ENCODE results near the gene MIA2. TPM values are rescaled to one million over a fixed set of nuclear protein-coding genes. Genes with fewer than 3 reads are reported as not detected.
A peak's percentile ranks its signal among the peaks of the same experiment; 100 is the strongest.
"Not testable (repeated sequence)": the region's sequence is repeated elsewhere in the genome, so short reads cannot be mapped to it uniquely, and the experiment has no call there.

The MIA2 gene
- total RNA-seq, 2 experiments from 2014 or later, result 25.6 to 26.9 TPM

DNA sequence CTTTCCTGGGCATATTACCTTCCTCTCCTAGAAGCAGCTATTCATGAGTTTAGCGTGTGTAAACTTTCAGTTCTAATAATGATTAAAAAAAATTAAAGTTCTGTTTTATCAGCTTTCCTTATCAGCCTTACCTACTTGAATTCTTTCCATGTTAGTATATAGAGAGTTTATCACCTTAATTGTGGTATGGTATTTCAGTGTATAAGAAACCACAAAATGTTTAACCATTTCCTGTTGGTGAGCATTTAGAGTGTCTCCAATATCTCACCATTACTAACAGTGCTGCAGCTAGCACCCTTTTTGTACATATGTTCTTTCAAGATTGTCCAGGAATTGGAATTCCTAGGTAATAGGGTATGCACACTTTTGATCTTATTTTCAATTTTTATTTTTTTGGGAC lies 109.1 kb downstream of the MIA2 start:
- ATAC-seq (peak; percentile 84), DNase-seq (no peak)
- H3K4me1 Mint-ChIP-seq, result peaks cover 23% of the 10 kb centered on the region
- H3K27me3 Mint-ChIP-seq, result no peaks in the 10 kb centered on the region
- H3K4me3 Mint-ChIP-seq, result no peak overlapping the region
- CTCF ChIA-PET, result interaction anchor here (2.2 kb wide), 1 partner anchor 111 kb away, joined by 11 read pairs; no protein-coding TSS in a partner anchor
- H3K9me3 Mint-ChIP-seq (ENCODE audit: low read depth), result no peaks in the 10 kb centered on the region
- peak overlapping the region; percentile 2 for H3K27ac Mint-ChIP-seq
- H3K36me3 Mint-ChIP-seq, result peaks cover 31% of the 10 kb centered on the region

- peaks cover 23% of the 10 kb centered on the region for H3K4me1 Mint-ChIP-seq
- no peaks in the 10 kb centered on the region for H3K9me3 Mint-ChIP-seq (ENCODE audit: low read depth)
- no peaks in the 10 kb centered on the region for H3K27me3 Mint-ChIP-seq
- ATAC-seq (no peak), DNase-seq (no peak)
- H3K27ac Mint-ChIP-seq, result no peak overlapping the region
- H3K36me3 Mint-ChIP-seq, result peaks cover 29% of the 10 kb centered on the region
- no peak overlapping the region for H3K4me3 Mint-ChIP-seq
- CTCF ChIA-PET, result interaction anchor here (1.0 to 2.2 kb wide), 3 partner anchors 25 to 112 kb away, joined by 3 to 11 read pairs (median 3); no protein-coding TSS in a partner anchor
Observed at GRCh38 chr14:39343614-39344013, 109.9 kb downstream of the MIA2 start.

- Mint-ChIP-seq H3K36me3 (peaks cover 55% of the 10 kb centered on the region), H3K4me1 (peaks cover 5% of the 10 kb centered on the region), H3K27ac (no peak overlapping the region), H3K4me3 (no peak overlapping the region), H3K27me3 (no peaks in the 10 kb centered on the region), H3K9me3 (ENCODE audit: low read depth) (peaks cover 8% of the 10 kb centered on the region)
- no peak for ATAC-seq
- DNase-seq, result no peak
- CTCF ChIA-PET, result no interaction called here
Observed at GRCh38 chr14:39350866-39351265, 117.2 kb downstream of the MIA2 start.

DNA sequence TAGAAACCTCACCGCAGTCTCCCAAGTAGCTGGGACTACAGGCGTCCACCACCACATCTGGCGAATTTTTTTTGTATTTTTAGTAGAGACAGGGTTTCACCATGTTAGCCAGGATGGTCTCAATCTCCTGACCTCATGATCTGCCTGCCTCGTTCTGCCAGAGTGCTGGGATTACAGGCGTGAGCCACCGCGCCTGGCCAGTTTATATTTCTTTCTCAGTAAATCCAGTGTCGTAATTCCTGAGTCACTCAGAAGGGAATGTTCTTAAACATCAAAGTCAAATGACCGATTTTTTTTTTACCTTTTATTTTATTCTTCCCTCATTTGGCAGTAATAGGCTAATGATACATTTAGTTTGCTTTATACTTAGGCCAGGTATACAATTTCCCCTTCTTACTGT lies 118.0 kb downstream of the MIA2 start:
- DNase-seq, result no peak
- Mint-ChIP-seq H3K27me3 (no peaks in the 10 kb centered on the region), H3K4me1 (peaks cover 5% of the 10 kb centered on the region), H3K4me3 (no peak overlapping the region), H3K27ac (no peak overlapping the region), H3K9me3 (ENCODE audit: low read depth) (peaks cover 8% of the 10 kb centered on the region), H3K36me3 (peaks cover 58% of the 10 kb centered on the region)
- CTCF ChIA-PET, result no interaction called here
- ATAC-seq, result no peak

- CTCF ChIA-PET, result interaction anchor here (1.2 kb wide), 1 partner anchor 169 kb away, joined by 3 read pairs; no protein-coding TSS in a partner anchor
- not testable (repeated sequence) for DNase-seq; H3K9me3 Mint-ChIP-seq (ENCODE audit: low read depth); ATAC-seq; H3K4me3 Mint-ChIP-seq; H3K4me1 Mint-ChIP-seq; H3K27ac Mint-ChIP-seq; H3K27me3 Mint-ChIP-seq
- H3K36me3 Mint-ChIP-seq, result peaks cover 76% of the 10 kb centered on the region
Observed at GRCh38 chr14:39359069-39359468, 125.4 kb downstream of the MIA2 start.

GRCh38 chr14:39360316-39360715 lies 126.6 kb downstream of the MIA2 start:
- Mint-ChIP-seq H3K9me3 (ENCODE audit: low read depth) (peaks cover 7% of the 10 kb centered on the region), H3K4me3 (no peak overlapping the region), H3K27ac (no peak overlapping the region), H3K36me3 (peaks cover 77% of the 10 kb centered on the region), H3K4me1 (peaks cover 6% of the 10 kb centered on the region), H3K27me3 (no peaks in the 10 kb centered on the region)
- ATAC-seq, result no peak
- no peak for DNase-seq
- CTCF ChIA-PET, result interaction anchor here (0.7 kb wide), 1 partner anchor 129 kb away, joined by 4 read pairs; no protein-coding TSS in a partner anchor

DNA sequence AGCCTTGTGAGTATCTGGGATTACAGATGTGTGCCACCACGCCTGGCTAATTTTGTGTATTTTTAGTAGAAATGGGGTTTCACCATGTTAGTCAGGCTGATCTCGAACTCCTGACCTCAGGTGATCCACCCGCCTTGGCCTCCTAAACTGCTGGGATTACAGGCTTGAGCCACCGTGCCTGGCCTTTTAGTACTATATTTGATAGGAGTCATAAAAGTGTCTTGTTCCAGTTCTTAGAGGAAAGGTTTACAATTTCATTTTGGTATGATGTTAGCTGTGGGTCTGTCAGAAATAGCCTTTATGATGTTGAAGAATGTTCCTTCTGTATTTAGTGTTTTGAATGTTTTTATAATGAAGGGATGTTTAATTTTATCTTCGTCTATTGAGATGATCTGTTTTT lies 127.8 kb downstream of the MIA2 start:
- ATAC-seq; CTCF ChIA-PET; DNase-seq; H3K4me1 Mint-ChIP-seq; H3K9me3 Mint-ChIP-seq (ENCODE audit: low read depth); H3K27ac Mint-ChIP-seq; H3K27me3 Mint-ChIP-seq; H3K4me3 Mint-ChIP-seq: not testable (repeated sequence)
- peaks cover 75% of the 10 kb centered on the region for H3K36me3 Mint-ChIP-seq

GRCh38 chr14:39364509-39364908 lies 130.8 kb downstream of the MIA2 start:
- Mint-ChIP-seq H3K4me1 (peaks cover 6% of the 10 kb centered on the region), H3K36me3 (peaks cover 55% of the 10 kb centered on the region), H3K27me3 (no peaks in the 10 kb centered on the region), H3K4me3 (no peak overlapping the region), H3K27ac (no peak overlapping the region), H3K9me3 (ENCODE audit: low read depth) (peaks cover 10% of the 10 kb centered on the region)
- ATAC-seq (no peak), DNase-seq (no peak)
- CTCF ChIA-PET, result no interaction called here

GRCh38 chr14:39365354-39365753 lies 131.6 kb downstream of the MIA2 start:
- Mint-ChIP-seq H3K27me3 (no peaks in the 10 kb centered on the region), H3K4me3 (no peak overlapping the region), H3K27ac (no peak overlapping the region), H3K9me3 (ENCODE audit: low read depth) (peaks cover 10% of the 10 kb centered on the region), H3K4me1 (peaks cover 6% of the 10 kb centered on the region), H3K36me3 (peaks cover 48% of the 10 kb centered on the region)
- DNase-seq (no peak), ATAC-seq (no peak)
- CTCF ChIA-PET, result no interaction called here

DNA sequence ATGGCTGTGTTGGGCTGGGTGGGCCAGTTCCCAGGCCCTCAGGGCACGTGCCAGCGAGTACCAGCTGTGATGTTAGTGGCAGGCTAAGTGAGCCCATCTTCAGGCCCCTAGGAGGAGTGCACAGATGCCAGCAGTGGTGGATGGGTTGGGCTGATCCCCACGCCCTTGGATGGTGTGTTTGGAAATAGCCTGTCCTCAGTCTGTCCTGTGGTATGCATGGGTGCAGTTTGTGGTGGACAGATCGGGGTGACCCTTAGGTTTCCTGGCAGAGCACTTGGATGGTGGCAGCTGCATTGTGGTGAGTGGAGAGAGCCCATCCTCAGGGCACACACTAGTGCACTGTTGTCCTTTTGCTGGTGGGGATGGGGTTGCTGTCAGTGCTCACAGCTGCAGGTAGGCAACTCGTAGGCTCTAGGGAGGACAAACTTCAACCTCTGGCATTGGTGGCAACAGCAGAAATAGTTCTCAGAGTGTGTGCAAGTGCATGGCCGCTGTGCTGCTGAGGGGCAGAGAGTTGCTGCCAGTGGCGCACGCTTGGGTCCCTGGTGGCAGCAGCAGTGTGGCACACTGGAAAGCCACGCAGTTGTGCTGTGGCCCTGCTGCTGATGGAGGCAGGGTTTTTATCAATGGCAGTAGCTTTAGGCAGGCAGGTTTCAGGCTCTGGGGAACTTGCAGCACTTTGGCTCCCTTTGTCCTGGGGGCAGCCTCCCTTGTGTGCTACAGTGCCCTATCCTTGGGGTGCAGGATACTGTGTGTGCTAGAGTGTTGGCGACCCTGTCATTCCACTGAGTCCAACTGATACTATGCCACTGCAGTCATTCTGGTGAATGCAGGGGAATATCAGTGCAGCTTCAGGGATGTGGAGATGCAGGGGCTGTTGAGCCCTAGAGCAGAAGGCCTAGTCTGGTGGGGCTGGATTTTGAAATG lies 133.0 kb downstream of the MIA2 start:
- peaks cover 10% of the 10 kb centered on the region for H3K9me3 Mint-ChIP-seq (ENCODE audit: low read depth)
- ATAC-seq (no peak), DNase-seq (no peak)
- no peak overlapping the region for H3K27ac Mint-ChIP-seq
- peaks cover 39% of the 10 kb centered on the region for H3K36me3 Mint-ChIP-seq
- peaks cover under 1% of the 10 kb centered on the region for H3K4me1 Mint-ChIP-seq
- CTCF ChIA-PET, result interaction anchor here (1.0 to 1.3 kb wide), 2 partner anchors 135 to 243 kb away, joined by 3 to 5 read pairs; no protein-coding TSS in a partner anchor
- H3K4me3 Mint-ChIP-seq, result no peak overlapping the region
- H3K27me3 Mint-ChIP-seq, result no peaks in the 10 kb centered on the region

DNA sequence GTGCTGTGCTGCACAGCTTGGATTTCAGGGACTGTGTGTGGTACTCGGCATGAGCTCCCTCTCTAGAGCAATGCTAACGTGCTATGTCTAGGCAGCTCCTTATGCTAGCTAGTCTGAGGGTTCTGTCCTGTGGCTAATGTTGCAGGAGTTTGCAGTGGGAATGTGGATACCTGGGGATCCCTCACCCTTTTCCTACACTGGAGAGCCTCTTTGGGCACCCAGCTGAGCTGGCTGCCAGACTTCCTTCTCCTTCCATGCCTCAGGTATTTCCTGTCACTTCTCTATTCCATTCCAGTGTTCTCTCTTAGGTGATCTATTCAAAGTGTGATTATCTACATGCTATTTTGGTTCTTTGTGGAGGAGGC lies 133.7 kb downstream of the MIA2 start:
- H3K9me3 Mint-ChIP-seq (ENCODE audit: low read depth), result peaks cover 10% of the 10 kb centered on the region
- H3K36me3 Mint-ChIP-seq, result peaks cover 33% of the 10 kb centered on the region
- H3K4me1 Mint-ChIP-seq, result no peaks in the 10 kb centered on the region
- H3K27ac Mint-ChIP-seq, result peak overlapping the region; percentile 14
- DNase-seq (no peak), ATAC-seq (no peak)
- no peaks in the 10 kb centered on the region for H3K27me3 Mint-ChIP-seq
- CTCF ChIA-PET, result interaction anchor here (1.0 to 1.3 kb wide), 2 partner anchors 135 to 244 kb away, joined by 3 to 5 read pairs; no protein-coding TSS in a partner anchor
- H3K4me3 Mint-ChIP-seq, result no peak overlapping the region

DNA sequence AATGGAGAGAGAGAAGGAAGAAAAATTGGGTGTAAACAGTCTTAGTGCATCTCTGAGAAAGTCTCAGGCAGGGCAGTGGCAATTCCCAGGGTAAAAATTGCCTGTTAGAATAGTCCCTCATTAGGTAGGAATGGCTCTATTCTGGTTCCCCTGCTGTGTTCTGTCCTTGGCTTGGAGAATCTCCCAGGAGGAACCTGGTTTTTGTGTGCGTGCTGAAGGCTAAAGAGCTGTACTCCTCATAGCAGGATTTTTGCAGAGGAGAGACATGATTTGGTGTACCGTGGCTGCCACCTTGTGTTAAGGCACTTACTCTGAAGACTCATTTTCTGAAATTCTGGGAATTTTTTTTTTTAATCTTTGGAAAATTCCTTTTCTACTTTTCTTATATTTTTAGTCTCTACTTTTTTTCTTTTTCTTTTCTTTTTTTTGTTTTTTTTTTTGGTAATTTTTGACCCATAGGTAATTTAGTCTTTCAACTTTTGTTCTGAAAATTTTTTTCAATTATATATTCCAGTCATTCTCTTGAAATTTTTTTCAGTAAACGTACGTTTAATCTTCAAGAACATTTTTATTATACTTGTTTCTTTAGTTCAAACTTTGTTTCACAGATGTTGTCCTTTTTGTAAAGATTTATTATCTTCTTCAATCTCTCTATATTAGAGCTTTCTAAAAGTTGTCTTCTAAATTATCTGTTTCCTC lies 134.7 kb downstream of the MIA2 start:
- peak; percentile 58 for DNase-seq
- H3K27ac Mint-ChIP-seq, result no peak overlapping the region
- no peaks in the 10 kb centered on the region for H3K4me1 Mint-ChIP-seq
- peaks cover 9% of the 10 kb centered on the region for H3K9me3 Mint-ChIP-seq (ENCODE audit: low read depth)
- peak; percentile 39 for ATAC-seq
- H3K27me3 Mint-ChIP-seq, result no peaks in the 10 kb centered on the region
- peaks cover 26% of the 10 kb centered on the region for H3K36me3 Mint-ChIP-seq
- CTCF ChIA-PET, result interaction anchor here (0.8 to 1.8 kb wide), 9 partner anchors 13 to 267 kb away, joined by 3 to 7 read pairs (median 4); no protein-coding TSS in a partner anchor
- H3K4me3 Mint-ChIP-seq, result no peak overlapping the region

- no peak overlapping the region for H3K27ac Mint-ChIP-seq
- no peaks in the 10 kb centered on the region for H3K27me3 Mint-ChIP-seq
- H3K4me3 Mint-ChIP-seq, result no peak overlapping the region
- DNase-seq (no peak), ATAC-seq (no peak)
- CTCF ChIA-PET, result interaction anchor here (0.8 to 1.8 kb wide), 6 partner anchors 13 to 138 kb away, joined by 3 to 7 read pairs (median 4); no protein-coding TSS in a partner anchor
- peaks cover 20% of the 10 kb centered on the region for H3K36me3 Mint-ChIP-seq
- H3K9me3 Mint-ChIP-seq (ENCODE audit: low read depth), result peaks cover 6% of the 10 kb centered on the region
- no peaks in the 10 kb centered on the region for H3K4me1 Mint-ChIP-seq
Observed at GRCh38 chr14:39369029-39369428, 135.3 kb downstream of the MIA2 start.
